SK-N-SH (cell line): ENCODE measurements around the gene WDFY1. TPM values are rescaled to one million over a fixed set of nuclear protein-coding genes. Genes with fewer than 3 reads are reported as not detected.

Experiments used
- CTCF ChIA-PET: fragments of 300-600, 350-600 bp; formaldehyde crosslinking; extraction: SDS; loops from one replicate; lab custom pipeline; 2021; lab: Yijun Ruan, JAX
- POLR2A ChIA-PET: fragments of 350-600 bp; sonication (Branson Sonifier 250); formaldehyde crosslinking; extraction: SDS; loops from one replicate; lab custom pipeline; 2020; ENCODE audit warnings: antibody characterized with exemption, inconsistent platforms; lab: Yijun Ruan, JAX
- DNase-seq: peaks from one replicate; pipeline ENCODE4 v3.0.0; 2012
- H2AFZ ChIP-seq: fragments of 200-600 bp; sonication (generic); 2 replicates; pipeline ENCODE4 v1.8.1; 2016; ENCODE audit warnings: antibody characterized with exemption, mild to moderate bottlenecking, low read depth
- H3F3A ChIP-seq: fragments of 200-600 bp; sonication (generic); replicated peaks from 2 replicates; pipeline ENCODE3; 2016; ENCODE audit warnings: antibody characterized with exemption, mild to moderate bottlenecking; ENCODE audit not compliant: insufficient read depth
- H3K27ac ChIP-seq, 2 experiments: fragments of 200-500 bp in 1 of 2; fragments of 200-600 bp in 1 of 2; sonication (Bioruptor generic) in 1 of 2; sonication (generic), shearing (Covaris generic) in 1 of 2; 2 replicates each; pipeline versions ENCODE4 v1.5.1 to v1.6.1; 2014 to 2016; ENCODE audit warnings: low read depth in 2 of 2, inconsistent platforms in 1 of 2, low read length in 1 of 2, mild to moderate bottlenecking in 1 of 2, mixed read lengths in 1 of 2
- H3K27me3 ChIP-seq: fragments of 200-600 bp; sonication (generic), shearing (Covaris generic); 2 replicates; pipeline ENCODE4 v1.6.1; 2016; ENCODE audit warnings: mixed run types; ENCODE audit not compliant: insufficient read depth
- H3K36me3 ChIP-seq, 2 experiments: fragments of 200-500 bp in 1 of 2; fragments of 200-600 bp in 1 of 2; sonication (Bioruptor generic) in 1 of 2; sonication (generic) in 1 of 2; replicated peaks in 1 of 2; 2 replicates each; pipeline versions ENCODE3 to v1.5.1; 2014 to 2016; ENCODE audit warnings: low read length in 1 of 2, mild to moderate bottlenecking in 1 of 2; ENCODE audit not compliant: insufficient read depth in 2 of 2, control insufficient read depth in 1 of 2
- H3K4me1 ChIP-seq, 2 experiments: fragments of 200-500 bp in 1 of 2; fragments of 200-600 bp in 1 of 2; sonication (Bioruptor generic) in 1 of 2; sonication (generic), shearing (Covaris generic) in 1 of 2; 2 replicates each; pipeline versions ENCODE4 v1.5.1 to v1.6.1; 2014 to 2016; ENCODE audit warnings: low read depth in 1 of 2, low read length in 1 of 2, mixed run types in 1 of 2; ENCODE audit not compliant: insufficient read depth in 2 of 2, control insufficient read depth in 1 of 2
- H3K4me2 ChIP-seq: fragments of 200-600 bp; sonication (generic), shearing (Covaris generic); 2 replicates; pipeline ENCODE4 v1.6.1; 2017; ENCODE audit warnings: mixed run types
- H3K4me3 ChIP-seq, 2 experiments: fragments of 200-500 bp in 1 of 2; fragments of 200-600 bp in 1 of 2; sonication (Bioruptor generic) in 1 of 2; sonication (generic), shearing (Covaris generic) in 1 of 2; 2 replicates each; pipeline versions ENCODE4 v1.5.1 to v1.8.1; 2014 to 2016; ENCODE audit warnings: low read depth in 2 of 2, inconsistent platforms in 1 of 2, low read length in 1 of 2, mild to moderate bottlenecking in 1 of 2, mixed read lengths in 1 of 2, moderate library complexity in 1 of 2
- H3K79me2 ChIP-seq: fragments of 200-600 bp; sonication (generic); 2 replicates; pipeline ENCODE4 v1.8.1; 2017; ENCODE audit warnings: mild to moderate bottlenecking; ENCODE audit not compliant: insufficient read depth
- H3K9ac ChIP-seq: fragments of 200-600 bp; sonication (generic); 2 replicates; pipeline ENCODE4 v1.6.1; 2017; ENCODE audit warnings: mixed run types
- H3K9me2 ChIP-seq: fragments of 200-600 bp; sonication (generic); 2 replicates; pipeline ENCODE4 v1.6.1; 2017; ENCODE audit warnings: mixed run types
- H3K9me3 ChIP-seq: fragments of 200-600 bp; sonication (generic); 2 replicates; pipeline ENCODE4 v1.6.1; 2017; ENCODE audit warnings: mixed run types, mild to moderate bottlenecking, moderate library complexity
- H4K20me1 ChIP-seq: fragments of 200-600 bp; sonication (generic); 2 replicates; pipeline ENCODE4 v1.6.1; 2017; ENCODE audit warnings: mild to moderate bottlenecking, mixed run types; ENCODE audit not compliant: insufficient read depth
- EZH2phosphoT487 ChIP-seq: fragments of 200-600 bp; sonication (generic); IDR thresholded peaks from 2 replicates; pipeline ENCODE4 v1.6.1; 2017; ENCODE audit warnings: low read depth, mixed run types, mild to moderate bottlenecking, antibody characterized with exemption, moderate library complexity, borderline replicate concordance
- FOXJ3 ChIP-seq: sonication (generic); formaldehyde crosslinking; IDR thresholded peaks from 2 replicates; pipeline ENCODE4 v1.5.1; 2020; ENCODE audit warnings: mild to moderate bottlenecking, missing genetic modification reagents
- GATA2 ChIP-seq: sonication (generic); formaldehyde crosslinking; IDR thresholded peaks from 2 replicates; pipeline ENCODE4 v1.5.0; 2020; ENCODE audit warnings: mild to moderate bottlenecking, missing genetic modification reagents
- IRF3 ChIP-seq: fragments of 150-350 bp; IDR thresholded peaks from 2 replicates; pipeline ENCODE4 v1.6.1; 2016; ENCODE audit warnings: mild to moderate bottlenecking, low read depth, low read length
- MAX ChIP-seq: IDR thresholded peaks from 2 replicates; pipeline ENCODE4 v1.4.0; 2012; ENCODE audit warnings: low read depth
- NFIC ChIP-seq: IDR thresholded peaks from 2 replicates; pipeline ENCODE4 v1.4.0; 2012; ENCODE audit warnings: borderline replicate concordance
- POLR2AphosphoS5 ChIP-seq: IDR thresholded peaks from 2 replicates; pipeline ENCODE4 v1.6.1; 2012; ENCODE audit warnings: low read depth, low read length
- RCOR1 ChIP-seq: fragments of 150-350 bp; IDR thresholded peaks from 2 replicates; pipeline ENCODE4 v1.6.1; 2017; ENCODE audit warnings: antibody characterized with exemption, low read length
- RXRA ChIP-seq: IDR thresholded peaks from 2 replicates; pipeline ENCODE4 v1.4.0; 2012; ENCODE audit warnings: low read depth, mild to moderate bottlenecking, borderline replicate concordance
- TEAD4 ChIP-seq: IDR thresholded peaks from 2 replicates; pipeline ENCODE4 v1.4.0; 2012; ENCODE audit warnings: mild to moderate bottlenecking, borderline replicate concordance; ENCODE audit not compliant: insufficient read depth
- YY1 ChIP-seq: IDR thresholded peaks from 2 replicates; pipeline ENCODE4 v1.4.0; 2012; ENCODE audit warnings: low read depth, mild to moderate bottlenecking
- WGBS: methylation state at CpG from one replicate; pipeline ENCODE4 v1.1.6; 2017; ENCODE audit warnings: low lambda C conversion rate; 5-methylcytosine and 5-hydroxymethylcytosine counted together
- polyA plus RNA-seq, 3 experiments: library from polyadenylated mRNA; depleted of rRNA; stranded (reverse); fragments of >200 nt; gene quantifications; 2 replicates each; pipeline ENCODE4 v1.2.3, GENCODE V29; 2012
- TF ChIP-seq, protein P1 (sequence below): fragments of 200-600 bp; sonication (generic); IDR thresholded peaks from 2 replicates; pipeline ENCODE4 v1.6.1; 2017; ENCODE audit warnings: antibody characterized with exemption, mild to moderate bottlenecking, moderate library complexity
- TF ChIP-seq, protein P2 (sequence below): fragments of 150-350 bp; IDR thresholded peaks from 2 replicates; pipeline ENCODE4 v1.6.1; 2017; ENCODE audit warnings: antibody characterized with exemption, low read length, low read depth, borderline replicate concordance
- TF ChIP-seq, protein P3 (sequence below): IDR thresholded peaks from 2 replicates; pipeline ENCODE4 v1.6.1; 2012; ENCODE audit warnings: mild to moderate bottlenecking, low read depth, low read length, moderate library complexity

WDFY1 gene
- polyA plus RNA-seq, 1 of the 3 experiments (the other 2 are of a cell fraction), result 21.7 TPM

- no peak overlapping the region for H3K27ac ChIP-seq
- DNase-seq, result no peak
- peaks cover 18% of the 10 kb centered on the region for H4K20me1 ChIP-seq
- H3K4me1 ChIP-seq, result no peaks in the 10 kb centered on the region
- peaks cover 73% of the 10 kb centered on the region for H3K79me2 ChIP-seq
- H3K4me3 ChIP-seq, result no peak overlapping the region
- no peak for TF ChIP-seq MAX
- no peak for TF ChIP-seq RXRA
- no peak for TF ChIP-seq GATA2 (CRISPR knock-in tag)
- no peak for TF ChIP-seq POLR2AphosphoS5
- no peak for TF ChIP-seq TEAD4
- TF ChIP-seq, protein P1, sequence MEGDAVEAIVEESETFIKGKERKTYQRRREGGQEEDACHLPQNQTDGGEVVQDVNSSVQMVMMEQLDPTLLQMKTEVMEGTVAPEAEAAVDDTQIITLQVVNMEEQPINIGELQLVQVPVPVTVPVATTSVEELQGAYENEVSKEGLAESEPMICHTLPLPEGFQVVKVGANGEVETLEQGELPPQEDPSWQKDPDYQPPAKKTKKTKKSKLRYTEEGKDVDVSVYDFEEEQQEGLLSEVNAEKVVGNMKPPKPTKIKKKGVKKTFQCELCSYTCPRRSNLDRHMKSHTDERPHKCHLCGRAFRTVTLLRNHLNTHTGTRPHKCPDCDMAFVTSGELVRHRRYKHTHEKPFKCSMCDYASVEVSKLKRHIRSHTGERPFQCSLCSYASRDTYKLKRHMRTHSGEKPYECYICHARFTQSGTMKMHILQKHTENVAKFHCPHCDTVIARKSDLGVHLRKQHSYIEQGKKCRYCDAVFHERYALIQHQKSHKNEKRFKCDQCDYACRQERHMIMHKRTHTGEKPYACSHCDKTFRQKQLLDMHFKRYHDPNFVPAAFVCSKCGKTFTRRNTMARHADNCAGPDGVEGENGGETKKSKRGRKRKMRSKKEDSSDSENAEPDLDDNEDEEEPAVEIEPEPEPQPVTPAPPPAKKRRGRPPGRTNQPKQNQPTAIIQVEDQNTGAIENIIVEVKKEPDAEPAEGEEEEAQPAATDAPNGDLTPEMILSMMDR, result no peak
- TF ChIP-seq IRF3, result no peak
- TF ChIP-seq NFIC, result no peak
- TF ChIP-seq, all 33 proteins: peak for 0
- Histone ChIP-seq H3K9me3 (no peaks in the 10 kb centered on the region), H3K27me3 (no peaks in the 10 kb centered on the region), H3K4me2 (no peak overlapping the region), H2AFZ (no peak overlapping the region), H3K9me2 (no peaks in the 10 kb centered on the region), H3K36me3 (peaks cover 13 to 39% of the 10 kb centered on the region in 2 experiments), H3F3A (no peaks in the 10 kb centered on the region), H3K9ac (no peak overlapping the region)
- POLR2A ChIA-PET, result no interaction called here
- CTCF ChIA-PET, result no interaction called here
- 98% methylated on average over 3 of the region's 3 CpGs for WGBS
These were observed 30.1 kb downstream of the WDFY1 start for GRCh38 chr2:223915071-223915470.

GRCh38 chr2:223914324-223914723 lies 30.8 kb downstream of the WDFY1 start:
- H3K4me2 ChIP-seq, result no peak overlapping the region
- POLR2A ChIA-PET, result no interaction called here

More at GRCh38 chr2:223914324-223914723, 30.8 kb downstream of the WDFY1 start:
- Histone ChIP-seq H4K20me1 (peaks cover 18% of the 10 kb centered on the region; the same call in 1 of the 2 replicates), H3K27me3 (no peaks in the 10 kb centered on the region), H3K9me3 (no peaks in the 10 kb centered on the region), H3K79me2 (peaks cover 73% of the 10 kb centered on the region), H3F3A (no peaks in the 10 kb centered on the region), H3K9ac (no peak overlapping the region), H3K4me3 (no peak overlapping the region), H3K27ac (no peak overlapping the region), H2AFZ (no peak overlapping the region), H3K4me1 (no peaks in the 10 kb centered on the region), H3K36me3 (peaks cover 13 to 39% of the 10 kb centered on the region in 2 experiments), H3K9me2 (no peaks in the 10 kb centered on the region)
- CTCF ChIA-PET, result interaction anchor here (1.4 kb wide), 1 partner anchor 23 kb away, joined by 4 read pairs; no protein-coding TSS in a partner anchor
- no peak for TF ChIP-seq NFIC
- TF ChIP-seq FOXJ3, result no peak
- no peak for TF ChIP-seq RCOR1
- no peak for TF ChIP-seq EZH2phosphoT487
- TF ChIP-seq YY1, result no peak
- TF ChIP-seq, protein P1, result no peak
- TF ChIP-seq, protein P2, sequence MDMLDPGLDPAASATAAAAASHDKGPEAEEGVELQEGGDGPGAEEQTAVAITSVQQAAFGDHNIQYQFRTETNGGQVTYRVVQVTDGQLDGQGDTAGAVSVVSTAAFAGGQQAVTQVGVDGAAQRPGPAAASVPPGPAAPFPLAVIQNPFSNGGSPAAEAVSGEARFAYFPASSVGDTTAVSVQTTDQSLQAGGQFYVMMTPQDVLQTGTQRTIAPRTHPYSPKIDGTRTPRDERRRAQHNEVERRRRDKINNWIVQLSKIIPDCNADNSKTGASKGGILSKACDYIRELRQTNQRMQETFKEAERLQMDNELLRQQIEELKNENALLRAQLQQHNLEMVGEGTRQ, result no peak
- TF ChIP-seq, protein P3, sequence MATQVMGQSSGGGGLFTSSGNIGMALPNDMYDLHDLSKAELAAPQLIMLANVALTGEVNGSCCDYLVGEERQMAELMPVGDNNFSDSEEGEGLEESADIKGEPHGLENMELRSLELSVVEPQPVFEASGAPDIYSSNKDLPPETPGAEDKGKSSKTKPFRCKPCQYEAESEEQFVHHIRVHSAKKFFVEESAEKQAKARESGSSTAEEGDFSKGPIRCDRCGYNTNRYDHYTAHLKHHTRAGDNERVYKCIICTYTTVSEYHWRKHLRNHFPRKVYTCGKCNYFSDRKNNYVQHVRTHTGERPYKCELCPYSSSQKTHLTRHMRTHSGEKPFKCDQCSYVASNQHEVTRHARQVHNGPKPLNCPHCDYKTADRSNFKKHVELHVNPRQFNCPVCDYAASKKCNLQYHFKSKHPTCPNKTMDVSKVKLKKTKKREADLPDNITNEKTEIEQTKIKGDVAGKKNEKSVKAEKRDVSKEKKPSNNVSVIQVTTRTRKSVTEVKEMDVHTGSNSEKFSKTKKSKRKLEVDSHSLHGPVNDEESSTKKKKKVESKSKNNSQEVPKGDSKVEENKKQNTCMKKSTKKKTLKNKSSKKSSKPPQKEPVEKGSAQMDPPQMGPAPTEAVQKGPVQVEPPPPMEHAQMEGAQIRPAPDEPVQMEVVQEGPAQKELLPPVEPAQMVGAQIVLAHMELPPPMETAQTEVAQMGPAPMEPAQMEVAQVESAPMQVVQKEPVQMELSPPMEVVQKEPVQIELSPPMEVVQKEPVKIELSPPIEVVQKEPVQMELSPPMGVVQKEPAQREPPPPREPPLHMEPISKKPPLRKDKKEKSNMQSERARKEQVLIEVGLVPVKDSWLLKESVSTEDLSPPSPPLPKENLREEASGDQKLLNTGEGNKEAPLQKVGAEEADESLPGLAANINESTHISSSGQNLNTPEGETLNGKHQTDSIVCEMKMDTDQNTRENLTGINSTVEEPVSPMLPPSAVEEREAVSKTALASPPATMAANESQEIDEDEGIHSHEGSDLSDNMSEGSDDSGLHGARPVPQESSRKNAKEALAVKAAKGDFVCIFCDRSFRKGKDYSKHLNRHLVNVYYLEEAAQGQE, result no peak
- no peak for DNase-seq
